Measurements from ENCODE around the gene CSMD2. TPM values are rescaled to one million over a fixed set of nuclear protein-coding genes. Genes with fewer than 3 reads are reported as not detected.

The CSMD2 gene
- polyA plus RNA-seq, 1 of the 3 experiments (the other 2 are of a cell fraction): not detected

- no peak overlapping the region for H3K4me3 ChIP-seq (ENCODE audit: low read depth in 2 of 2, low read length in 1 of 2)
- CTCF ChIA-PET: interaction anchor here (1.1 kb wide), 1 partner anchor 421 kb away, joined by 4 read pairs; no protein-coding TSS in a partner anchor
Measured at GRCh38 chr1:33742663-33743062, 422.4 kb downstream of the CSMD2 start.

DNA sequence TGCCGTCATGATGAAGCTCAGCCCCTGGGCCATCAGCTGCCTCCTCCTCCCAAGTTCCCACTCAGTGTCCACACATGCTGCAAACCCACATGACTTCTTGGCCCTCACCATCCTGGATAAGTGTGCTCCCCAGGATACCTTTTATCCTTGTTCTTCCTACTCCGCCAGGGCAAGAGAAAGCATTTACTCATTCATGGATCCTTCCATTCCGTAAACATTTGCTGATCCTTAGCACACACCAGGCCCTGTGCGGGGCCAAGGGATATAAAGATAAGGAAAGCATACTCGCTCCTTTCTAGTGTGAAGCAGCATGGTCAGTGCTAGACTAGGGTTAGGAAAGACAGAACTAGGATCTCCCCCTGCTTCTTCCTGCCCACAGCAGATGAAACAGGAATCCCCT lies 423.3 kb downstream of the CSMD2 start:
- ChIA-PET CTCF (interaction anchor here (1.1 kb wide), 1 partner anchor 422 kb away, joined by 4 read pairs; no protein-coding TSS in a partner anchor), POLR2A (no interaction called here)
- no peaks in the 10 kb centered on the region for H3K9me2 ChIP-seq
- H2AFZ ChIP-seq (ENCODE audit: low read depth): no peak overlapping the region
- no peak overlapping the region for H3K9ac ChIP-seq
- H3K79me2 ChIP-seq (ENCODE audit: insufficient read depth): no peaks in the 10 kb centered on the region
- no peaks in the 10 kb centered on the region for H3K4me1 ChIP-seq (ENCODE audit: control insufficient read depth in 1 of 2, insufficient read depth in 2 of 2, low read depth in 1 of 2, low read length in 1 of 2)
- H4K20me1 ChIP-seq (ENCODE audit: insufficient read depth): no peaks in the 10 kb centered on the region
- H3K36me3 ChIP-seq (replicated peaks in 1 of 2; ENCODE audit: control insufficient read depth in 1 of 2, insufficient read depth in 2 of 2, low read length in 1 of 2): no peaks in the 10 kb centered on the region
- no peaks in the 10 kb centered on the region for H3K9me3 ChIP-seq
- H3K27me3 ChIP-seq (ENCODE audit: insufficient read depth): no peaks in the 10 kb centered on the region
- no peak for DNase-seq
- H3F3A ChIP-seq (replicated peaks; ENCODE audit: insufficient read depth): no peaks in the 10 kb centered on the region
- H3K4me3 ChIP-seq (ENCODE audit: low read depth in 2 of 2, low read length in 1 of 2): no peak overlapping the region
- H3K27ac ChIP-seq (ENCODE audit: low read depth in 2 of 2, low read length in 1 of 2): no peak overlapping the region
- WGBS (ENCODE audit: low lambda C conversion rate): 47% methylated on average over 5 of the region's 5 CpGs
- H3K4me2 ChIP-seq: no peak overlapping the region
- TF ChIP-seq JUND (IDR thresholded peaks at IDR 0.05): no peak
- TF ChIP-seq GABPA (IDR thresholded peaks at IDR 0.05; ENCODE audit: low read depth): no peak
- TF ChIP-seq TCF12 (IDR thresholded peaks at IDR 0.05): no peak
- no peak for TF ChIP-seq YY1 (IDR thresholded peaks at IDR 0.05; ENCODE audit: low read depth)
- no peak for TF ChIP-seq ELF1 (IDR thresholded peaks at IDR 0.05)
- TF ChIP-seq POLR2AphosphoS5 (IDR thresholded peaks at IDR 0.05; ENCODE audit: low read depth, low read length): no peak
- TF ChIP-seq FOSL2 (IDR thresholded peaks at IDR 0.05; ENCODE audit: borderline replicate concordance, low read depth): no peak
- no peak for TF ChIP-seq USF2 (IDR thresholded peaks at IDR 0.05; ENCODE audit: borderline replicate concordance, low read depth, low read length)
- TF ChIP-seq, protein P1, sequence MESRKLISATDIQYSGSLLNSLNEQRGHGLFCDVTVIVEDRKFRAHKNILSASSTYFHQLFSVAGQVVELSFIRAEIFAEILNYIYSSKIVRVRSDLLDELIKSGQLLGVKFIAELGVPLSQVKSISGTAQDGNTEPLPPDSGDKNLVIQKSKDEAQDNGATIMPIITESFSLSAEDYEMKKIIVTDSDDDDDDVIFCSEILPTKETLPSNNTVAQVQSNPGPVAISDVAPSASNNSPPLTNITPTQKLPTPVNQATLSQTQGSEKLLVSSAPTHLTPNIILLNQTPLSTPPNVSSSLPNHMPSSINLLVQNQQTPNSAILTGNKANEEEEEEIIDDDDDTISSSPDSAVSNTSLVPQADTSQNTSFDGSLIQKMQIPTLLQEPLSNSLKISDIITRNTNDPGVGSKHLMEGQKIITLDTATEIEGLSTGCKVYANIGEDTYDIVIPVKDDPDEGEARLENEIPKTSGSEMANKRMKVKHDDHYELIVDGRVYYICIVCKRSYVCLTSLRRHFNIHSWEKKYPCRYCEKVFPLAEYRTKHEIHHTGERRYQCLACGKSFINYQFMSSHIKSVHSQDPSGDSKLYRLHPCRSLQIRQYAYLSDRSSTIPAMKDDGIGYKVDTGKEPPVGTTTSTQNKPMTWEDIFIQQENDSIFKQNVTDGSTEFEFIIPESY (IDR thresholded peaks at IDR 0.05; ENCODE audit: borderline replicate concordance, low read depth): no peak
- no peak for TF ChIP-seq NFIC (IDR thresholded peaks at IDR 0.05; ENCODE audit: borderline replicate concordance)
- TF ChIP-seq, protein P2, sequence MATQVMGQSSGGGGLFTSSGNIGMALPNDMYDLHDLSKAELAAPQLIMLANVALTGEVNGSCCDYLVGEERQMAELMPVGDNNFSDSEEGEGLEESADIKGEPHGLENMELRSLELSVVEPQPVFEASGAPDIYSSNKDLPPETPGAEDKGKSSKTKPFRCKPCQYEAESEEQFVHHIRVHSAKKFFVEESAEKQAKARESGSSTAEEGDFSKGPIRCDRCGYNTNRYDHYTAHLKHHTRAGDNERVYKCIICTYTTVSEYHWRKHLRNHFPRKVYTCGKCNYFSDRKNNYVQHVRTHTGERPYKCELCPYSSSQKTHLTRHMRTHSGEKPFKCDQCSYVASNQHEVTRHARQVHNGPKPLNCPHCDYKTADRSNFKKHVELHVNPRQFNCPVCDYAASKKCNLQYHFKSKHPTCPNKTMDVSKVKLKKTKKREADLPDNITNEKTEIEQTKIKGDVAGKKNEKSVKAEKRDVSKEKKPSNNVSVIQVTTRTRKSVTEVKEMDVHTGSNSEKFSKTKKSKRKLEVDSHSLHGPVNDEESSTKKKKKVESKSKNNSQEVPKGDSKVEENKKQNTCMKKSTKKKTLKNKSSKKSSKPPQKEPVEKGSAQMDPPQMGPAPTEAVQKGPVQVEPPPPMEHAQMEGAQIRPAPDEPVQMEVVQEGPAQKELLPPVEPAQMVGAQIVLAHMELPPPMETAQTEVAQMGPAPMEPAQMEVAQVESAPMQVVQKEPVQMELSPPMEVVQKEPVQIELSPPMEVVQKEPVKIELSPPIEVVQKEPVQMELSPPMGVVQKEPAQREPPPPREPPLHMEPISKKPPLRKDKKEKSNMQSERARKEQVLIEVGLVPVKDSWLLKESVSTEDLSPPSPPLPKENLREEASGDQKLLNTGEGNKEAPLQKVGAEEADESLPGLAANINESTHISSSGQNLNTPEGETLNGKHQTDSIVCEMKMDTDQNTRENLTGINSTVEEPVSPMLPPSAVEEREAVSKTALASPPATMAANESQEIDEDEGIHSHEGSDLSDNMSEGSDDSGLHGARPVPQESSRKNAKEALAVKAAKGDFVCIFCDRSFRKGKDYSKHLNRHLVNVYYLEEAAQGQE (IDR thresholded peaks at IDR 0.05; ENCODE audit: low read depth, low read length): no peak
- TF ChIP-seq, protein P3, sequence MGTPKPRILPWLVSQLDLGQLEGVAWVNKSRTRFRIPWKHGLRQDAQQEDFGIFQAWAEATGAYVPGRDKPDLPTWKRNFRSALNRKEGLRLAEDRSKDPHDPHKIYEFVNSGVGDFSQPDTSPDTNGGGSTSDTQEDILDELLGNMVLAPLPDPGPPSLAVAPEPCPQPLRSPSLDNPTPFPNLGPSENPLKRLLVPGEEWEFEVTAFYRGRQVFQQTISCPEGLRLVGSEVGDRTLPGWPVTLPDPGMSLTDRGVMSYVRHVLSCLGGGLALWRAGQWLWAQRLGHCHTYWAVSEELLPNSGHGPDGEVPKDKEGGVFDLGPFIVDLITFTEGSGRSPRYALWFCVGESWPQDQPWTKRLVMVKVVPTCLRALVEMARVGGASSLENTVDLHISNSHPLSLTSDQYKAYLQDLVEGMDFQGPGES (IDR thresholded peaks at IDR 0.05; ENCODE audit: low read depth, low read length): no peak
- no peak for TF ChIP-seq USF1 (IDR thresholded peaks at IDR 0.05; ENCODE audit: borderline replicate concordance, low read depth)
- TF ChIP-seq, protein P4, sequence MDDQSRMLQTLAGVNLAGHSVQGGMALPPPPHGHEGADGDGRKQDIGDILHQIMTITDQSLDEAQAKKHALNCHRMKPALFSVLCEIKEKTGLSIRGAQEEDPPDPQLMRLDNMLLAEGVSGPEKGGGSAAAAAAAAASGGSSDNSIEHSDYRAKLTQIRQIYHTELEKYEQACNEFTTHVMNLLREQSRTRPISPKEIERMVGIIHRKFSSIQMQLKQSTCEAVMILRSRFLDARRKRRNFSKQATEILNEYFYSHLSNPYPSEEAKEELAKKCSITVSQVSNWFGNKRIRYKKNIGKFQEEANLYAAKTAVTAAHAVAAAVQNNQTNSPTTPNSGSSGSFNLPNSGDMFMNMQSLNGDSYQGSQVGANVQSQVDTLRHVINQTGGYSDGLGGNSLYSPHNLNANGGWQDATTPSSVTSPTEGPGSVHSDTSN (IDR thresholded peaks at IDR 0.05): no peak
- TF ChIP-seq SIN3A (IDR thresholded peaks at IDR 0.05; ENCODE audit: borderline replicate concordance, low read depth, low read length): no peak
- TF ChIP-seq RAD21 (IDR thresholded peaks at IDR 0.05; ENCODE audit: low read length): no peak

More at GRCh38 chr1:33742663-33743062, 422.4 kb downstream of the CSMD2 start:
- TF ChIP-seq TCF12 (IDR thresholded peaks at IDR 0.05) (no peak), FOSL2 (IDR thresholded peaks at IDR 0.05; ENCODE audit: borderline replicate concordance, low read depth) (no peak), GATA2 (CRISPR knock-in tag; IDR thresholded peaks at IDR 0.05) (no peak), SMC3 (IDR thresholded peaks at IDR 0.05; ENCODE audit: low read depth, low read length) (no peak), NFIC (IDR thresholded peaks at IDR 0.05; ENCODE audit: borderline replicate concordance) (no peak), MAX (IDR thresholded peaks at IDR 0.05; ENCODE audit: low read depth) (no peak), RXRA (IDR thresholded peaks at IDR 0.05; ENCODE audit: borderline replicate concordance, low read depth) (no peak)
- Histone ChIP-seq H3K4me2 (no peak overlapping the region), H3K4me1 (ENCODE audit: control insufficient read depth in 1 of 2, insufficient read depth in 2 of 2, low read depth in 1 of 2, low read length in 1 of 2) (no peaks in the 10 kb centered on the region; a peak in 1 of 4 replicates), H3K9ac (no peak overlapping the region), H4K20me1 (ENCODE audit: insufficient read depth) (no peaks in the 10 kb centered on the region), H3K9me3 (no peaks in the 10 kb centered on the region), H3K27ac (ENCODE audit: low read depth in 2 of 2, low read length in 1 of 2) (no peak overlapping the region), H3K79me2 (ENCODE audit: insufficient read depth) (no peaks in the 10 kb centered on the region), H3K27me3 (ENCODE audit: insufficient read depth) (no peaks in the 10 kb centered on the region), H2AFZ (ENCODE audit: low read depth) (no peak overlapping the region), H3K9me2 (no peaks in the 10 kb centered on the region), H3F3A (replicated peaks; ENCODE audit: insufficient read depth) (no peaks in the 10 kb centered on the region), H3K36me3 (replicated peaks in 1 of 2; ENCODE audit: control insufficient read depth in 1 of 2, insufficient read depth in 2 of 2, low read length in 1 of 2) (no peaks in the 10 kb centered on the region)
- 28% methylated on average over 3 of the region's 3 CpGs for WGBS (ENCODE audit: low lambda C conversion rate)
- DNase-seq: no peak
- POLR2A ChIA-PET: no interaction called here
